Measurements from ENCODE around the gene SERF2. TPM values are rescaled to one million over a fixed set of nuclear protein-coding genes. Genes with fewer than 3 reads are reported as not detected.

SERF2 gene
- total and polyA plus RNA-seq, 2 of the 13 experiments (the other 11 are each of a cell fraction or from before 2014, with no cell fraction given): 811 to 1,257 TPM

DNA sequence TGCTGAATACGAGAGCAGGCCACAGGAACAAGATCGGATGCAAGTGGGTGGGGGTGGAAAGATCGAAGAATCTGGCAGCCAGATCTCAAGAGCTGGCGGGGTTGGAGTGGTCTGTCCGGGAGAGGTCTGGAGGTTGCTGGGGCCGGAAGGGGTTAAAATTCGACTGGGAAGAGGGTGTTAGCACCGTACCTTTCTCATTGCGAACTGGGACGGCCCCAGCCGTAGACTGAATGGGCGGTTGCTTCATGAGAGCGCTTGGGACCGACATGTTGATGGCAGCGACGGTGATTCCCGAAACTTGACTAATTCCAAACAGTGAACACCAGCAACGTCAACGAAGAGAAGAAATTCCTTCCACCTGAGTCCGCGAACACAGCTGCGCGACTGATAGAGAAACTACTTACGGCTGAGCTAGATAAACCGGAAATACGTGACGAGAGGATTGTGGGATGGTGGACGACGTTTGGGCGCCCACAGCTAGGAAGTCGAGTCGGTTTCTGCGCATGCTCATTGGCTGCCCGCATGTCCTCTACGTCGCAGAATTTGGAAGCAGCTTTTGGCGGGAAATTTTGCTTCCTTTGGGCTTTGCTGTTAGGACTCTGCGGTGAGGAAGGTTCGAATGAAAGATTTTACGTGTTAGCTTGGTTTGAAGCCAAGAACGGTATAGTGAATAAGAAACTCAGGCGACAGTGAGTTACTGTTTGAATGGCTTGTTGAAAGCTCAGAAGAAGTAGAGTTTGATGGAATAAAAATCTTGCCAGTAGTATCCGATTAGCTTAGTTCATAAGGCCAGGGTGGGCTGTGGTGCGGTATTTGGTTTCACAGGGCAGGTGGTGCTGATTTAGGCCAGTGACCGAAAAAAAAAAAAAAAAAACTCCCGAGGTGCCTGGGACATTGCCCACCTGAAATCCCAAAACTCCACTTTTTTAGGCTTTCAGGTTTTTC lies 32.5 kb downstream of the SERF2 start, which contains the start of gene MFAP1 (continued):
- TF ChIP-seq, protein P1, sequence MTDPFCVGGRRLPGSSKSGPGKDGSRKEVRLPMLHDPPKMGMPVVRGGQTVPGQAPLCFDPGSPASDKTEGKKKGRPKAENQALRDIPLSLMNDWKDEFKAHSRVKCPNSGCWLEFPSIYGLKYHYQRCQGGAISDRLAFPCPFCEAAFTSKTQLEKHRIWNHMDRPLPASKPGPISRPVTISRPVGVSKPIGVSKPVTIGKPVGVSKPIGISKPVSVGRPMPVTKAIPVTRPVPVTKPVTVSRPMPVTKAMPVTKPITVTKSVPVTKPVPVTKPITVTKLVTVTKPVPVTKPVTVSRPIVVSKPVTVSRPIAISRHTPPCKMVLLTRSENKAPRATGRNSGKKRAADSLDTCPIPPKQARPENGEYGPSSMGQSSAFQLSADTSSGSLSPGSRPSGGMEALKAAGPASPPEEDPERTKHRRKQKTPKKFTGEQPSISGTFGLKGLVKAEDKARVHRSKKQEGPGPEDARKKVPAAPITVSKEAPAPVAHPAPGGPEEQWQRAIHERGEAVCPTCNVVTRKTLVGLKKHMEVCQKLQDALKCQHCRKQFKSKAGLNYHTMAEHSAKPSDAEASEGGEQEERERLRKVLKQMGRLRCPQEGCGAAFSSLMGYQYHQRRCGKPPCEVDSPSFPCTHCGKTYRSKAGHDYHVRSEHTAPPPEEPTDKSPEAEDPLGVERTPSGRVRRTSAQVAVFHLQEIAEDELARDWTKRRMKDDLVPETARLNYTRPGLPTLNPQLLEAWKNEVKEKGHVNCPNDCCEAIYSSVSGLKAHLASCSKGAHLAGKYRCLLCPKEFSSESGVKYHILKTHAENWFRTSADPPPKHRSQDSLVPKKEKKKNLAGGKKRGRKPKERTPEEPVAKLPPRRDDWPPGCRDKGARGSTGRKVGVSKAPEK (CRISPR knock-in tag; IDR thresholded peaks at IDR 0.05; ENCODE audit: borderline replicate concordance): peak; percentile 32; the same call in 1 of the 2 replicates
- TF ChIP-seq CEBPB (IDR thresholded peaks at IDR 0.05; ENCODE audit: borderline replicate concordance, low read depth, low read length) (peak; percentile 30; the same call in 1 of the 2 replicates), NFYB (CRISPR knock-in tag; IDR thresholded peaks at IDR 0.05) (peak; percentile 60), ZNF501 (CRISPR knock-in tag; IDR thresholded peaks at IDR 0.05) (peak; percentile 64), SETDB1 (CRISPR knock-in tag; IDR thresholded peaks at IDR 0.05; ENCODE audit: borderline replicate concordance) (no peak), JARID2 (CRISPR knock-in tag; IDR thresholded peaks at IDR 0.05; ENCODE audit: insufficient replicate concordance) (no peak), SMAD1 (CRISPR knock-in tag; IDR thresholded peaks at IDR 0.05; ENCODE audit: borderline replicate concordance, low read depth) (no peak), SSRP1 (CRISPR knock-in tag; IDR thresholded peaks at IDR 0.05) (0 out of 2 replicates have a peak, but pooled peaks have one; percentile 30), ZNF550 (CRISPR knock-in tag; IDR thresholded peaks at IDR 0.05; ENCODE audit: borderline replicate concordance) (no peak), HMG20B (CRISPR knock-in tag; conservative IDR thresholded peaks at IDR 0.05) (no peak), U2AF2 (IDR thresholded peaks at IDR 0.05; ENCODE audit: low read depth, low read length) (no peak), HNF4G (IDR thresholded peaks at IDR 0.05; ENCODE audit: borderline replicate concordance, low read depth, low read length) (no peak), HNF4G (CRISPR knock-in tag; IDR thresholded peaks at IDR 0.05; ENCODE audit: borderline replicate concordance, low read depth) (no peak), NCOA5 (CRISPR knock-in tag; IDR thresholded peaks at IDR 0.05) (no peak), IKZF4 (CRISPR knock-in tag; IDR thresholded peaks at IDR 0.05; ENCODE audit: borderline replicate concordance, low read depth, not compliant biosample characterization) (no peak), ZNF678 (CRISPR knock-in tag; IDR thresholded peaks at IDR 0.05) (no peak), STAG1 (CRISPR knock-in tag; IDR thresholded peaks at IDR 0.05) (no peak), ZFP82 (CRISPR knock-in tag; IDR thresholded peaks at IDR 0.05; ENCODE audit: borderline replicate concordance) (no peak), ZNF737 (CRISPR knock-in tag; IDR thresholded peaks at IDR 0.05; ENCODE audit: borderline replicate concordance) (no peak)
- TF ChIP-seq, protein P2, sequence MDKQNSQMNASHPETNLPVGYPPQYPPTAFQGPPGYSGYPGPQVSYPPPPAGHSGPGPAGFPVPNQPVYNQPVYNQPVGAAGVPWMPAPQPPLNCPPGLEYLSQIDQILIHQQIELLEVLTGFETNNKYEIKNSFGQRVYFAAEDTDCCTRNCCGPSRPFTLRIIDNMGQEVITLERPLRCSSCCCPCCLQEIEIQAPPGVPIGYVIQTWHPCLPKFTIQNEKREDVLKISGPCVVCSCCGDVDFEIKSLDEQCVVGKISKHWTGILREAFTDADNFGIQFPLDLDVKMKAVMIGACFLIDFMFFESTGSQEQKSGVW (CRISPR knock-in tag; IDR thresholded peaks at IDR 0.05; ENCODE audit: borderline replicate concordance): no peak
- TF ChIP-seq, protein P3, sequence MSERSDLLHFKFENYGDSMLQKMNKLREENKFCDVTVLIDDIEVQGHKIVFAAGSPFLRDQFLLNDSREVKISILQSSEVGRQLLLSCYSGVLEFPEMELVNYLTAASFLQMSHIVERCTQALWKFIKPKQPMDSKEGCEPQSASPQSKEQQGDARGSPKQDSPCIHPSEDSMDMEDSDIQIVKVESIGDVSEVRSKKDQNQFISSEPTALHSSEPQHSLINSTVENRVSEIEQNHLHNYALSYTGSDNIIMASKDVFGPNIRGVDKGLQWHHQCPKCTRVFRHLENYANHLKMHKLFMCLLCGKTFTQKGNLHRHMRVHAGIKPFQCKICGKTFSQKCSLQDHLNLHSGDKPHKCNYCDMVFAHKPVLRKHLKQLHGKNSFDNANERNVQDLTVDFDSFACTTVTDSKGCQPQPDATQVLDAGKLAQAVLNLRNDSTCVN (CRISPR knock-in tag; IDR thresholded peaks at IDR 0.05; ENCODE audit: borderline replicate concordance): peak; percentile 50; the same call in 1 of the 2 replicates
- TF ChIP-seq, protein P4, sequence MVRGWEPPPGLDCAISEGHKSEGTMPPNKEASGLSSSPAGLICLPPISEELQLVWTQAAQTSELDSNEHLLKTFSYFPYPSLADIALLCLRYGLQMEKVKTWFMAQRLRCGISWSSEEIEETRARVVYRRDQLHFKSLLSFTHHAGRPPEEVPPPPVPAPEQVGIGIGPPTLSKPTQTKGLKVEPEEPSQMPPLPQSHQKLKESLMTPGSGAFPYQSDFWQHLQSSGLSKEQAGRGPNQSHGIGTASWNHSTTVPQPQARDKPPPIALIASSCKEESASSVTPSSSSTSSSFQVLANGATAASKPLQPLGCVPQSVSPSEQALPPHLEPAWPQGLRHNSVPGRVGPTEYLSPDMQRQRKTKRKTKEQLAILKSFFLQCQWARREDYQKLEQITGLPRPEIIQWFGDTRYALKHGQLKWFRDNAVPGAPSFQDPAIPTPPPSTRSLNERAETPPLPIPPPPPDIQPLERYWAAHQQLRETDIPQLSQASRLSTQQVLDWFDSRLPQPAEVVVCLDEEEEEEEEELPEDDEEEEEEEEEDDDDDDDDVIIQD (CRISPR knock-in tag; IDR thresholded peaks at IDR 0.05; ENCODE audit: low read depth): no peak

Data from HepG2 (cell line).